HEK293T (cell line): Measurements from ENCODE around the gene ASB5.
"Not testable (repeated sequence)": the region's sequence is repeated elsewhere in the genome, so short reads cannot be mapped to it uniquely, and the experiment has no call there.

Experiments used
- CTCF ChIA-PET: fragments of 350-600 bp; formaldehyde crosslinking; extraction: SDS; loops from one replicate; lab custom pipeline; 2021; ENCODE audit warnings: antibody characterized with exemption, inconsistent platforms; lab: Yijun Ruan, JAX
- POLR2A ChIA-PET: fragments of 350-600 bp; formaldehyde crosslinking; extraction: SDS; loops from one replicate; lab custom pipeline; 2020; ENCODE audit warnings: antibody characterized with exemption, inconsistent platforms; lab: Yijun Ruan, JAX
- DNase-seq: peaks from one replicate; pipeline ENCODE4 v3.0.0; 2012; ENCODE audit warnings: mixed read lengths; ENCODE audit errors: extremely low spot score
- ARNT ChIP-seq: fragments of 450-650 bp; IDR thresholded peaks from 2 replicates; pipeline ENCODE4 v1.6.1; 2017; ENCODE audit warnings: mild to moderate bottlenecking
- BHLHE40 ChIP-seq: fragments of 450-650 bp; IDR thresholded peaks from 2 replicates; pipeline ENCODE4 v1.6.1; 2016; ENCODE audit warnings: mild to moderate bottlenecking, moderate library complexity, borderline replicate concordance
- CTBP1 ChIP-seq: fragments of 450-650 bp; IDR thresholded peaks from 2 replicates; pipeline ENCODE4 v1.6.1; 2016; ENCODE audit warnings: borderline replicate concordance
- ELF4 ChIP-seq: fragments of 450-650 bp; IDR thresholded peaks from 2 replicates; pipeline ENCODE4 v1.6.1; 2017; ENCODE audit warnings: antibody characterized with exemption
- FOXA1 ChIP-seq: fragments of 450-650 bp; IDR thresholded peaks from 2 replicates; pipeline ENCODE4 v1.6.1; 2016; ENCODE audit warnings: mild to moderate bottlenecking
- FOXK2 ChIP-seq: fragments of 450-650 bp; IDR thresholded peaks from 2 replicates; pipeline ENCODE4 v1.6.1; 2016; ENCODE audit warnings: mild to moderate bottlenecking
- FOXM1 ChIP-seq: fragments of 450-650 bp; IDR thresholded peaks from 2 replicates; pipeline ENCODE4 v1.6.1; 2017; ENCODE audit warnings: mild to moderate bottlenecking, borderline replicate concordance
- HDGF ChIP-seq: fragments of 450-650 bp; IDR thresholded peaks from 2 replicates; pipeline ENCODE4 v1.6.1; 2017; ENCODE audit warnings: antibody characterized with exemption, borderline replicate concordance
- L3MBTL2 ChIP-seq: fragments of 450-650 bp; conservative IDR thresholded peaks from 2 replicates; pipeline ENCODE4 v1.6.1; 2016; ENCODE audit warnings: mild to moderate bottlenecking
- LEF1 ChIP-seq: fragments of 450-650 bp; IDR thresholded peaks from 2 replicates; pipeline ENCODE4 v1.6.1; 2017; ENCODE audit warnings: mild to moderate bottlenecking, borderline replicate concordance
- NFRKB ChIP-seq: fragments of 450-650 bp; IDR thresholded peaks from 2 replicates; pipeline ENCODE4 v1.6.1; 2016; ENCODE audit warnings: mild to moderate bottlenecking, moderate library complexity
- SP1 ChIP-seq: fragments of 450-650 bp; IDR thresholded peaks from 2 replicates; pipeline ENCODE4 v1.6.1; 2017
- SUZ12 ChIP-seq: fragments of 450-650 bp; IDR thresholded peaks from 2 replicates; pipeline ENCODE4 v1.6.1; 2016; ENCODE audit warnings: mild to moderate bottlenecking
- TARDBP ChIP-seq: fragments of 450-650 bp; IDR thresholded peaks from 2 replicates; pipeline ENCODE4 v1.6.1; 2016
- ZNF384 ChIP-seq: fragments of 450-650 bp; IDR thresholded peaks from 2 replicates; pipeline ENCODE4 v1.6.1; 2016
- TF ChIP-seq, protein P1 (sequence below): fragments of 450-650 bp; IDR thresholded peaks from 2 replicates; pipeline ENCODE4 v1.6.1; 2016

Gene ASB5

DNA sequence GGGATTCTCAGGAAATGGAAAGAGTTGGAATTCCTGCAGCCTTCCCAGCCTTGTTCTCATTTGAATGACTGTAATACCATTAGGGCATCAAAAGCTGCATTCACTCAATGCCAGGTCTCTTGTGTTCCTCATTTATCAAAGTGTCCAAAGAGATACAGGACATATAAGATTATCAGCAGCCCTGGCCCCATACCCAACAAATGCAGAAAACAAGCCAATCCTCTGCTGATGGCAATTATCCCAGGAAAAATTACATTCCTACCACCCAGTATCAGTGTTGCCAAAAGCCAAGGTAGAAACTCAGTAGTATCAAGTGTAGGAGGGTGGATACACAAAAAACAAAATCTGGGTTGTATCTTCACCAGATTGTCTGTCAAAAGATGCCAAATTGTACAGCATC is 18.5 kb upstream of the ASB5 start:
- DNase-seq, result no peak
- POLR2A ChIA-PET, result interaction anchor here (1.1 kb wide), 1 partner anchor 31 kb away, joined by 3 read pairs; no protein-coding TSS in a partner anchor
- CTCF ChIA-PET, result no interaction called here
- TF ChIP-seq CTBP1, result no peak
- TF ChIP-seq LEF1, result no peak
- TF ChIP-seq HDGF, result no peak
- no peak for TF ChIP-seq SUZ12
- TF ChIP-seq, protein P1, sequence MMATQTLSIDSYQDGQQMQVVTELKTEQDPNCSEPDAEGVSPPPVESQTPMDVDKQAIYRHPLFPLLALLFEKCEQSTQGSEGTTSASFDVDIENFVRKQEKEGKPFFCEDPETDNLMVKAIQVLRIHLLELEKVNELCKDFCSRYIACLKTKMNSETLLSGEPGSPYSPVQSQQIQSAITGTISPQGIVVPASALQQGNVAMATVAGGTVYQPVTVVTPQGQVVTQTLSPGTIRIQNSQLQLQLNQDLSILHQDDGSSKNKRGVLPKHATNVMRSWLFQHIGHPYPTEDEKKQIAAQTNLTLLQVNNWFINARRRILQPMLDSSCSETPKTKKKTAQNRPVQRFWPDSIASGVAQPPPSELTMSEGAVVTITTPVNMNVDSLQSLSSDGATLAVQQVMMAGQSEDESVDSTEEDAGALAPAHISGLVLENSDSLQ, result no peak
- no peak for TF ChIP-seq FOXM1
- no peak for TF ChIP-seq NFRKB
- TF ChIP-seq SP1, result no peak
- no peak for TF ChIP-seq TARDBP
- TF ChIP-seq FOXA1, result no peak
- no peak for TF ChIP-seq ZNF384
- no peak for TF ChIP-seq L3MBTL2
- no peak for TF ChIP-seq ARNT
- no peak for TF ChIP-seq ELF4
- TF ChIP-seq FOXK2, result no peak
- TF ChIP-seq BHLHE40, result no peak

GRCh38 chr4:176286728-176287127 is 17.7 kb upstream of the ASB5 start:
- POLR2A ChIA-PET, result no interaction called here
- TF ChIP-seq L3MBTL2 (no peak), ZNF384 (no peak)
- no peak for DNase-seq
- CTCF ChIA-PET, result no interaction called here

- CTCF ChIA-PET, result interaction anchor here (0.6 kb wide), 1 partner anchor 998 kb away, joined by 3 read pairs; no protein-coding TSS in a partner anchor
- DNase-seq, POLR2A ChIA-PET: not testable (repeated sequence)
Measured at GRCh38 chr4:176279560-176279959, 10.5 kb upstream of the ASB5 start.

DNA sequence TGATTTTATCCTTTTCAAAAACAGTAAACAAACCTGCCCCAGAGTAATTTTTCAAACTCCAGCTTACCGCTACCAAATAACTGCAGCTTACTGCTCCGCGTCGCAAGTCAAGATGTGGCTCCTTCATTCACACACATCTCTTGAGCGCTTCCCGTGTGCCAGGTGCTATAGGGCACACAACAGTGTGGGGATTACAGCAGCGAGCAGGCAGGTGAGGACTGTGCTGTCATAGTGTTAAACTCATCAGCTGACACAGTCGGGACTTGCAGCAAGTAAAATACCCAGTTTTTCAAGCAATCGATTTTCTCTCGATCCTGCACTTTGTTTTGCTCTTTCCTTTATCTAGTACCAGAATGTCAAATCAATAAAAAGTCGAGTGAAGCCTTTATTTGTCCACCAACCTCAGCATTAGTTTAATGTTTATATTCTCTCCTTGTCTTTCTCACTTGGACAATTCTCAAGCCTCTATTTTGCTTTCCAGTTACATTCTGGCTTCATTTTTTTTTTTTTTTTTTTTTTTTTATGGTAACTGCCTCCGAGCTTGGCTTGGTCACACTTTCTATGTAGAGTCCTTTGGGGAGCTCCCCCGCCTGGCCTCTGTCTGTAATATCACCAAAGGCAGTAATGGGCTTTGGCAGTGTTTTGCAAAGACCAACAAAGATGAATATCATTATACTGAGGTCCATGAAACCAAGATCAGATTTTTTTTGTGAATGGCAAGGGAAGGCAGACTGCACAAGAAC is 8.3 kb upstream of the ASB5 start:
- peak; percentile 73 for DNase-seq
- ChIA-PET CTCF (interaction anchor here (0.5 to 1.3 kb wide), 9 partner anchors 8 to 127 kb away, joined by 3 to 7 read pairs (median 4); no protein-coding TSS in a partner anchor), POLR2A (no interaction called here)
- no peak for TF ChIP-seq TARDBP
- peak; percentile 98 for TF ChIP-seq ZNF384

DNA sequence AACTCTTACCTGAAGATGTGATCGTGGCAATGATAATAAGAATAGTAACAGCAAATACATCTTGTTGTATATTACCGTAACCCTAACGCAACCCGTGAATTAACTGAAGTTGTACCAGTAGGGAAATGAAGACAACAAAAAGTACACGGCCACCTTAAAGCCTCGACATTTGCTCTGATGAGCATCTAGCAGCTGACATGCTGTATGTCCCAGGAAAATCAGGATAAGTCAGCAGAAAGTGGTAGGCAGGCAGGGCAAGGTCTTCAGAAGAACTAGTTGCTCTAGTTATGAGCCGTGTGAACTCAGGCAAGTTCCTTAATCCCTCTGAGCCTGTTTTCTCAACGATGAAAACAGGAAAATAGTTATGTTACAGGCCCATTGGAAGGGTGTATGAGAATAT is 7.7 kb upstream of the ASB5 start:
- ChIA-PET CTCF (interaction anchor here (0.7 to 1.3 kb wide), 3 partner anchors 16 to 126 kb away, joined by 3 to 7 read pairs (median 3); no protein-coding TSS in a partner anchor), POLR2A (no interaction called here)
- TF ChIP-seq ELF4 (no peak), SUZ12 (no peak), FOXK2 (no peak), HDGF (no peak), L3MBTL2 (no peak), CTBP1 (no peak), SP1 (no peak), FOXM1 (no peak), FOXA1 (no peak), ZNF384 (no peak)
- TF ChIP-seq, protein P1, result no peak
- DNase-seq, result no peak

DNA sequence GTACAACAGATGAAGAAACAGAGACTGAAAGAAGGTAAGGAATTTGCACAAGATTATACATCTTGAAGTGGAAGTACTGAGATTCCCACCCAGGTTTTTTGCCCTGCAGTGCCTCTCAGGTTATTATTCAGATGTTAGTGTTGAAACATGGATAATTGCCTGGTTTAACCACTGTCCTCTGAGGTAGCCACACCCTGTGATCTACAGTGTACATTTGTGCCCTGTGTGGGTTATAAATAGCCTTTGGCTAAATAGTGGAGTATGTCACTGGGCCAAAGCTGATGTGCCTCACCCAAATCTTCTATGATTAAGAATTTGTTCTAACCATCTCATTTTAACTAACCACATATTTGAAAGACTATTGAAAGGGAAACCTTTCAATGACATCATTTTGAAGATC is 5.4 kb upstream of the ASB5 start:
- DNase-seq, result no peak
- POLR2A ChIA-PET, result no interaction called here
- TF ChIP-seq ZNF384 (no peak), ARNT (no peak), SUZ12 (no peak), NFRKB (no peak), FOXA1 (no peak), SP1 (no peak), FOXK2 (no peak), CTBP1 (no peak), HDGF (no peak), ELF4 (no peak), LEF1 (no peak), BHLHE40 (no peak), L3MBTL2 (no peak)
- TF ChIP-seq, protein P1, result no peak
- CTCF ChIA-PET, result no interaction called here

GRCh38 chr4:176273736-176274135 is 4.7 kb upstream of the ASB5 start:
- TF ChIP-seq CTBP1 (no peak), ZNF384 (no peak), BHLHE40 (no peak), NFRKB (no peak)
- CTCF ChIA-PET, result no interaction called here
- DNase-seq, result no peak
- POLR2A ChIA-PET, result no interaction called here
